OCI-LY7 (cell line): Measurements from ENCODE around the gene KIF17.

Source experiments
- CTCF ChIP-seq: fragments of 200-600 bp; sonication (generic); conservative IDR thresholded peaks from 2 replicates; pipeline ENCODE4 v1.5.1; 2014; ENCODE audit warnings: mild to moderate bottlenecking, antibody characterized with exemption, low read length, moderate library complexity, mixed read lengths
- EZH2phosphoT487 ChIP-seq: fragments of 200-600 bp; sonication (generic); IDR thresholded peaks from 2 replicates; pipeline ENCODE4 v1.6.1; 2018; ENCODE audit warnings: low read depth, borderline replicate concordance, mild to moderate bottlenecking, mixed run types, antibody characterized with exemption, low read length, moderate library complexity, mixed read lengths

GRCh38 chr1:20666804-20667203 is 51.0 kb downstream of the KIF17 start:
- TF ChIP-seq CTCF (no peak), EZH2phosphoT487 (no peak)
